Stimulated activated CD8-positive, alpha-beta memory T cell treated with anti-CD3 and anti-CD28 coated beads, Interleukin-7, amount 100 ng/mL, for 4 hours (primary cell): ENCODE data around the gene YTHDF2.
A peak's percentile ranks its signal among the peaks of the same experiment; 100 is the strongest.
"Not testable (repeated sequence)": the region's sequence is repeated elsewhere in the genome, so short reads cannot be mapped to it uniquely, and the experiment has no call there.

Experiments used
- DNase-seq, 2 donors: peaks; one replicate each; pipeline ENCODE4 v3.0.0-alpha.2; 2020; ENCODE audit warnings: low read depth in 2 of 2

The YTHDF2 gene

GRCh38 chr1:28759257-28759656, 22.5 kb downstream of the YTHDF2 start:
- no peak for DNase-seq

- no peak for DNase-seq
Measured at GRCh38 chr1:28761189-28761588, 24.4 kb downstream of the YTHDF2 start.

GRCh38 chr1:28766532-28767183, 29.9 kb downstream of the YTHDF2 start:
- DNase-seq = no peak

- no peak for DNase-seq
Measured at GRCh38 chr1:28770601-28771165, 33.9 kb downstream of the YTHDF2 start.

- not testable (repeated sequence) for DNase-seq
Measured at GRCh38 chr1:28771921-28772320, 35.2 kb downstream of the YTHDF2 start.

GRCh38 chr1:28773105-28773504, 36.4 kb downstream of the YTHDF2 start:
- DNase-seq = no peak

- DNase-seq = peak; percentile 43 to 57
Measured at GRCh38 chr1:28775121-28775942, 38.6 kb downstream of the YTHDF2 start.

- DNase-seq = no peak
Measured at GRCh38 chr1:28776341-28776740, 39.6 kb downstream of the YTHDF2 start.

GRCh38 chr1:28778021-28778420, 41.3 kb downstream of the YTHDF2 start:
- DNase-seq = no peak

- no peak for DNase-seq
Measured at GRCh38 chr1:28779751-28780408, 43.1 kb downstream of the YTHDF2 start.

- no peak for DNase-seq
Measured at GRCh38 chr1:28781305-28781704, 44.6 kb downstream of the YTHDF2 start.

GRCh38 chr1:28782011-28782410, 45.3 kb downstream of the YTHDF2 start:
- no peak for DNase-seq

GRCh38 chr1:28783363-28783762, 46.6 kb downstream of the YTHDF2 start:
- DNase-seq = no peak

GRCh38 chr1:28789412-28789811, 52.7 kb downstream of the YTHDF2 start:
- DNase-seq = no peak

GRCh38 chr1:28789816-28790215, 53.1 kb downstream of the YTHDF2 start:
- DNase-seq = no peak

- no peak for DNase-seq
Measured at GRCh38 chr1:28790377-28791035, 53.8 kb downstream of the YTHDF2 start.

- DNase-seq = not testable (repeated sequence)
Measured at GRCh38 chr1:28791929-28792328, 55.2 kb downstream of the YTHDF2 start.

GRCh38 chr1:28792644-28793121, 55.9 kb downstream of the YTHDF2 start:
- DNase-seq = no peak

- not testable (repeated sequence) for DNase-seq
Measured at GRCh38 chr1:28794582-28794981, 57.8 kb downstream of the YTHDF2 start.

- DNase-seq = no peak
Measured at GRCh38 chr1:28796352-28797211, 59.8 kb downstream of the YTHDF2 start.

- DNase-seq = no peak
Measured at GRCh38 chr1:28800324-28800723, 63.6 kb downstream of the YTHDF2 start.
